ENCODE results near the gene TAF1B. TPM values are rescaled to one million over a fixed set of nuclear protein-coding genes. Genes with fewer than 3 reads are reported as not detected.
"Not testable (repeated sequence)": the region's sequence is repeated elsewhere in the genome, so short reads cannot be mapped to it uniquely, and the experiment has no call there.

The TAF1B gene
- total RNA-seq, 1 experiment from 2014 or later = 44.9 TPM

- in situ Hi-C loops (cut with HindIII; ENCODE audit: low pct_unique_long_range_greater_than_20kb, low sequenced_read_pairs) = no loop called here
- peak; percentile 59 for DNase-seq (ENCODE audit: low read depth)
Observed at GRCh38 chr2:9897331-9897737, 54.1 kb downstream of the TAF1B start.

DNA sequence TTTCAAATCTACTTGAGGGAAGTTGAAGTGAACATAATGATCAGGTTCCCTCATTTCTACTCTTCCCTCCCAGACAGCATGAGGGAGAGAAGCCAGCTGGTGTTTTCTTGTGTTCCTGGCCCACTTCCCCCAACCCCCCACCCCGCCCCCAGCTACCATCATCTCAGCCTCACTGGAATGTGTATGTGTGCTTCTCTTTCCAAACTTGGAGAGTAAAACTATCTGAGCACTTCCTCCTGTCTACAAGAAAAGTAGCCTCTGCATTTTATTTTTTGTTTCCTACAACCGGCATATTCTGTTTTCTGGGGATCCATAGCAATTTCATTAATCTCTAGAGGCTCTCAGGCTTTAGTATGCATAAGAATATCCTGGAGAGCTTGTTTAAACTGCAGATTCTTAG, 54.6 kb downstream of the TAF1B start:
- in situ Hi-C loops (cut with HindIII; ENCODE audit: low pct_unique_long_range_greater_than_20kb, low sequenced_read_pairs) = no loop called here
- no peak for DNase-seq (ENCODE audit: low read depth)

GRCh38 chr2:9905413-9905812, 62.1 kb downstream of the TAF1B start:
- in situ Hi-C loops (cut with HindIII; ENCODE audit: low pct_unique_long_range_greater_than_20kb, low sequenced_read_pairs) = no loop called here
- DNase-seq (ENCODE audit: low read depth) = no peak

- DNase-seq (ENCODE audit: low read depth) = no peak
- in situ Hi-C loops (cut with HindIII; ENCODE audit: low pct_unique_long_range_greater_than_20kb, low sequenced_read_pairs) = no loop called here
Observed at GRCh38 chr2:9907402-9907801, 64.1 kb downstream of the TAF1B start.

GRCh38 chr2:9908639-9909038, 65.4 kb downstream of the TAF1B start:
- no peak for DNase-seq (ENCODE audit: low read depth)
- in situ Hi-C loops (cut with HindIII; ENCODE audit: low pct_unique_long_range_greater_than_20kb, low sequenced_read_pairs) = no loop called here

- in situ Hi-C loops (cut with HindIII; ENCODE audit: low pct_unique_long_range_greater_than_20kb, low sequenced_read_pairs) = no loop called here
- DNase-seq (ENCODE audit: low read depth) = no peak
Observed at GRCh38 chr2:9909106-9909505, 65.8 kb downstream of the TAF1B start.

GRCh38 chr2:9910699-9911098, 67.4 kb downstream of the TAF1B start:
- no peak for DNase-seq (ENCODE audit: low read depth)
- in situ Hi-C loops (cut with HindIII; ENCODE audit: low pct_unique_long_range_greater_than_20kb, low sequenced_read_pairs) = no loop called here

DNA sequence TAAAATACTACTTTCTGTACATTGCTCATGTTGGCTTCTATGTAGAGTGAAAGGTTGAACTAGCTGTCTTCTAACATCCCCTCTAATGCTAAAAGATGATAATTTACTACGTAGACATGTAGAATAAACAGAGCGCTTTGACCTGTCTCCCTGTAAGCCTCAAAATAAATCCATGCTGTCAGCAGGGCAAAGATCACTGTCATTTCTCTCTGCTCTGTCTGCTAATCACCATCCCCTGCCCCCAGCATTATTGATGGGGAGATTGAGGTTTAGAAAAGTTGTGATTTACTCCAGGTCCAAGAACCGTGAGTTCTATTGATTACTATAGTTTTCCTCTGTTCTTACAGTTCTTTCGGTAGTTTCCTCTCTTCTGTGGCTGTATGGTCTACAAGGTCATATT, 69.2 kb downstream of the TAF1B start:
- in situ Hi-C loops (cut with HindIII; ENCODE audit: low pct_unique_long_range_greater_than_20kb, low sequenced_read_pairs) = no loop called here
- no peak for DNase-seq (ENCODE audit: low read depth)

- peak; percentile 73 for DNase-seq (ENCODE audit: low read depth)
Observed at GRCh38 chr2:9914384-9915065, 71.3 kb downstream of the TAF1B start.

GRCh38 chr2:9918275-9918674, 75.0 kb downstream of the TAF1B start:
- no peak for DNase-seq (ENCODE audit: low read depth)
- in situ Hi-C loops (cut with HindIII; ENCODE audit: low pct_unique_long_range_greater_than_20kb, low sequenced_read_pairs) = no loop called here

More at GRCh38 chr2:9914384-9915065, 71.3 kb downstream of the TAF1B start:
- in situ Hi-C loops (cut with HindIII; ENCODE audit: low pct_unique_long_range_greater_than_20kb, low sequenced_read_pairs) = no loop called here

DNA sequence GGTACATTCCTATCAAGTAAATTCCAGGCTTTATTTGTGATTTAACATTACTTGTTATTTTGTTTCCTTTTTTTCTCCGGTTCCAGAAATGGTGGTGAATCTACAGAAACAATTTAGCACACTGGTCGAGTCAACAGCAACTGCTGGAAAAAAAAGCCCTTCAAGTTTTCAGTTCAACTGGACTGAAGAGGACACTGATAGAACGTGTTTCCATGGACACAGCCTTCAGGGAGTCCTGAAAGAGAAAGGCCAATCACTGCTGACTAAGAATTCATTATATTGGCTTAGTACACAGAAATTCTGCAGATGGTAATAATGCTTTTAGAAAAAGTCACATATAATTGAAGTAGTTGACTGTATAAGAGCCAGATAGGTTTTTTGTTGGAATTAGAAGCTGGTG, 76.2 kb downstream of the TAF1B start:
- no peak for DNase-seq (ENCODE audit: low read depth)

GRCh38 chr2:9927020-9927419, 83.7 kb downstream of the TAF1B start:
- in situ Hi-C loops (cut with HindIII; ENCODE audit: low pct_unique_long_range_greater_than_20kb, low sequenced_read_pairs); DNase-seq (ENCODE audit: low read depth): not testable (repeated sequence)

More for the DNA sequence above, 76.2 kb downstream of the TAF1B start:
- in situ Hi-C loops (cut with HindIII; ENCODE audit: low pct_unique_long_range_greater_than_20kb, low sequenced_read_pairs) = no loop called here

DNA sequence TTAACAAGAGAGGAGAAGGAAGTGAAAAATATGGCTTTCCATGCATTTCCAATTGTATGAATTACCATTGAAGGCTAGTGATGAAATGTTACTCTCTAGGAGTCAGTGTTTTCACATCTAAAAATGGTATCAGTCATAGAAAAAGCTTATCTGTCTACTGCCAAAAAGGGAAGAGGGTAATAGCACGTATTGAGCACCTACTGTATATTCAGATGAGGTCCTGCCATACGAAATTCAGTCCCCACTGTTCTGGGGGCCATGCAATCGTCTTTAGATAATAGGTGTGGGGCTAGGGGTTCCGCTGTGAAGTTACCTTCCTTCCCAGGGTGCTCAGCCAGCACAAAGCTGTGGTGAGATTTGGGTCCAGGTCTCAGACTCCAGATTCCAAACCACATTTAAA, 94.0 kb downstream of the TAF1B start:
- DNase-seq (ENCODE audit: low read depth) = no peak
- in situ Hi-C loops (cut with HindIII; ENCODE audit: low pct_unique_long_range_greater_than_20kb, low sequenced_read_pairs) = no loop called here

DNA sequence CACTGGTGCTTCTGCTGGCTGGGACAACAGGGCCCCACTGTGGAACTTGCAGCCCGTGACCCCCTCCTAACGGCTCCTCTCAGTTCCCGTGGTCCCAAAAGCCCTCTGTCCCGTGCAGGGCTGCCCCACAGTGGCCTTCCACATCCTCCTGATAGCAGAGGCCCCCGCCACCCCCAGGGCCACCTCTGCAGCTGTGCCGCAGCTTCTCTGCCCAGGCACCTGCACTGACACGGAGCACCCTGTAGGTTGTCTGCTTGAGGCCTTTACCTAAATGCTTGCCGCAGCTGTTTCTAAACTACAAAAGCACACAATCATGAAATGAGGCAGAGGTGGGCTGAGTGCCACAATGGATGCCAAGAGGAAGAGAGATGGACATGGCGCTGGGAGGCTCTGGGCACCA, 94.7 kb downstream of the TAF1B start:
- no peak for DNase-seq (ENCODE audit: low read depth)
- in situ Hi-C loops (cut with HindIII; ENCODE audit: low pct_unique_long_range_greater_than_20kb, low sequenced_read_pairs) = no loop called here

- in situ Hi-C loops (cut with HindIII; ENCODE audit: low pct_unique_long_range_greater_than_20kb, low sequenced_read_pairs) = no loop called here
- no peak for DNase-seq (ENCODE audit: low read depth)
Observed at GRCh38 chr2:9939587-9940485, 96.6 kb downstream of the TAF1B start.

DNA sequence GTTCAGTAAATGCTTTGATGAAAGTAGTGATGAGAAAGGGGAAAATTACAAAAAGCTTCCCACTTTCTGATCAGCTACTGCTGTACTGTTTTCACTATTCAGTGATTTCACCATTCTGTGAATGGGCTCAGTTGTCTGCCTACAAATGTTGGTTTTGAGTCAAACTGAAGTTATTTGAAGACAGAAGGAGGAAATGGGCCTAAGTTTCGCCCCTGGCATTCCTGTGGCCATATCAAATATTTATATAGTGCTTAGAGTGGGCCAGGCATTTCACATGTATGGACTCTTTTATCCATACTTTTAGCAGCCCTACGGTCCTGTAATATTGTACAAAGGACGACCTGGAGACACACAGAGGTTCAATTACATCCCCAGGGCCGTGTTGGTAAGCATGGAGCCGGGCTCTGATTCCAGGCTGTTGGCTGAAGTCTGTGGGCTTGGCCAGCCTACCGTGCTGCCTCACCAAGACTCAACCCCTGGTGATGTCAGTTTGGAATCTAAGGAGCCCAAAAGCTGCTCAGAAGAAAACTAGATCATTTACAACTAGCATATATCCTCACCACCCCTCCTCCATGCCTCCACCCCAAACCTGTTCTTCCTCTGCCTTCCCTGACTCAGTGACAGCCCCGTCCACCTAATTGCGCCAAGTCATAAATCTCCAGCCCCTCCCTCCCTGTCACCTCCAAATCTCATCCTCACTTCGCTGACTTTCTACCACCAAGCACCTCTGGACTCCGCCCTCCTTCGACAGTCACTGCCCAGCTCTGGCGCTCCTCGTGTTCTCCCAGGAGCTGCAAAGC, 98.1 kb downstream of the TAF1B start:
- DNase-seq (ENCODE audit: low read depth) = no peak
- in situ Hi-C loops (cut with HindIII; ENCODE audit: low pct_unique_long_range_greater_than_20kb, low sequenced_read_pairs) = no loop called here

DNA sequence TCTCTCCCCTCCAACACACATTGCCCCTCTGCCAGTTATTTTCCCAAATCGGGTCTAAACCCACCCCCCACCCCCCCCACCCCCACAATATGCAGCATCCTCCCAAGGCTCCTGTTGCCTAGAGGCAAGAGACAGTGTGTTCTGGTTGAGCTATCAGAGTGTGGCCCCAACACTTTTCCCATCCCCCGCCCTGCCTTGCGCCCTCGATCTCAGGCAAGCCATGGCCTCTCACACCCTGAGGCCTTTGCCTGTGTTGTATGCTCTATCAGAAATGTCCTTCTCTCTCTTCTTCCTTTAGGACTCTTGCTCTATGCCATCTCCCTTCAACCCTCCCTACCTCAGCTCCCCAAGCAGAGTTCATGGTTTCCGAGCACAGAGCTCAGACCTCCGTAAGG, 98.7 kb downstream of the TAF1B start:
- in situ Hi-C loops (cut with HindIII; ENCODE audit: low pct_unique_long_range_greater_than_20kb, low sequenced_read_pairs) = no loop called here
- DNase-seq (ENCODE audit: low read depth) = no peak

GRCh38 chr2:9944330-9944758, 101.1 kb downstream of the TAF1B start:
- DNase-seq (ENCODE audit: low read depth) = no peak
- in situ Hi-C loops (cut with HindIII; ENCODE audit: low pct_unique_long_range_greater_than_20kb, low sequenced_read_pairs) = no loop called here

GRCh38 chr2:9945596-9945995, 102.3 kb downstream of the TAF1B start:
- in situ Hi-C loops (cut with HindIII; ENCODE audit: low pct_unique_long_range_greater_than_20kb, low sequenced_read_pairs) = no loop called here
- no peak for DNase-seq (ENCODE audit: low read depth)

Data from Caki2 (cell line).